ENCODE data around the gene SORCS1.

The SORCS1 gene

GRCh38 chr10:106913348-106913747, 251.2 kb downstream of the SORCS1 start:
- DNase-seq (ENCODE audit: low spot score): no peak
- no peak for TF ChIP-seq CTCF (IDR thresholded peaks at IDR 0.05; ENCODE audit: extremely low read depth, missing control alignments)

- DNase-seq (ENCODE audit: low spot score): no peak
- no peak for TF ChIP-seq CTCF (IDR thresholded peaks at IDR 0.05; ENCODE audit: extremely low read depth, missing control alignments)
These were observed 253.4 kb downstream of the SORCS1 start for GRCh38 chr10:106911096-106911495.

- DNase-seq (ENCODE audit: low spot score): no peak
- TF ChIP-seq CTCF (IDR thresholded peaks at IDR 0.05; ENCODE audit: extremely low read depth, missing control alignments): no peak
These were observed 253.8 kb downstream of the SORCS1 start for GRCh38 chr10:106910666-106911065.

- DNase-seq (ENCODE audit: low spot score): no peak
- no peak for TF ChIP-seq CTCF (IDR thresholded peaks at IDR 0.05; ENCODE audit: extremely low read depth, missing control alignments)
These were observed 256.3 kb downstream of the SORCS1 start for GRCh38 chr10:106908225-106908624.

GRCh38 chr10:106904209-106904608, 260.3 kb downstream of the SORCS1 start:
- no peak for TF ChIP-seq CTCF (IDR thresholded peaks at IDR 0.05; ENCODE audit: extremely low read depth, missing control alignments)
- no peak for DNase-seq (ENCODE audit: low spot score)

- no peak for TF ChIP-seq CTCF (IDR thresholded peaks at IDR 0.05; ENCODE audit: extremely low read depth, missing control alignments)
- DNase-seq (ENCODE audit: low spot score): no peak
These were observed 261.3 kb downstream of the SORCS1 start for GRCh38 chr10:106903180-106903579.

GRCh38 chr10:106900016-106900652, 264.4 kb downstream of the SORCS1 start:
- no peak for DNase-seq (ENCODE audit: low spot score)
- no peak for TF ChIP-seq CTCF (IDR thresholded peaks at IDR 0.05; ENCODE audit: extremely low read depth, missing control alignments)
